Esophagus muscularis mucosa (tissue), 3 donors: ENCODE measurements around the gene SORCS2.

Experiments used
- CTCF ChIP-seq, 3 experiments: fragments of 200-600 bp in 2 of 3; fragments of 450-650 bp in 1 of 3; sonication (generic) in 2 of 3; IDR thresholded peaks; one replicate each; pipeline ENCODE4 v1.5.1; 2017 to 2019; ENCODE audit warnings: antibody characterized with exemption in 3 of 3, mild to moderate bottlenecking in 2 of 3, moderate library complexity in 1 of 3
- POLR2A ChIP-seq: fragments of 450-650 bp; IDR thresholded peaks from one replicate; pipeline ENCODE4 v1.6.1; 2017; ENCODE audit warnings: antibody characterized with exemption, moderate library complexity, mild to moderate bottlenecking, low read depth

- TF ChIP-seq CTCF (IDR thresholded peaks at IDR 0.05) (no peak), POLR2A (no peak)
Observed at GRCh38 chr4:7447236-7447635, 254.9 kb downstream of the SORCS2 start.
